ENCODE measurements around the gene SERINC1.

- TF ChIP-seq CTCF (conservative IDR thresholded peaks at IDR 0.05; ENCODE audit: low read depth, low read length): no peak
- no peak for TF ChIP-seq NFE2L2 (IDR thresholded peaks at IDR 0.05; ENCODE audit: low read depth, low read length)
- TF ChIP-seq POLR2A (IDR thresholded peaks at IDR 0.05; ENCODE audit: low read depth, low read length): no peak
These were observed 78.2 kb downstream of the SERINC1 start for GRCh38 chr6:122393351-122393896.
